LNCaP clone FGC (cell line): Measurements from ENCODE around the gene MUC2.

Experiments used
- DNase-seq: peaks from one replicate; pipeline ENCODE4 v3.0.0-alpha.2; 2011; ENCODE audit warnings: low read depth
- H3K4me3 ChIP-seq: 2 replicates; pipeline ENCODE4 v1.5.1; 2011; ENCODE audit warnings: mild to moderate bottlenecking, low read depth, low read length, control low read depth
- CTCF ChIP-seq: IDR thresholded peaks from 2 replicates; pipeline ENCODE4 v1.5.1; 2012; ENCODE audit warnings: mild to moderate bottlenecking; ENCODE audit not compliant: control insufficient read depth, insufficient read depth; ENCODE audit errors: extremely low read depth

The MUC2 gene

GRCh38 chr11:1116104-1116503 lies 41.4 kb downstream of the MUC2 start:
- TF ChIP-seq CTCF: no peak
- no peak overlapping the region for H3K4me3 ChIP-seq
- no peak for DNase-seq

DNA sequence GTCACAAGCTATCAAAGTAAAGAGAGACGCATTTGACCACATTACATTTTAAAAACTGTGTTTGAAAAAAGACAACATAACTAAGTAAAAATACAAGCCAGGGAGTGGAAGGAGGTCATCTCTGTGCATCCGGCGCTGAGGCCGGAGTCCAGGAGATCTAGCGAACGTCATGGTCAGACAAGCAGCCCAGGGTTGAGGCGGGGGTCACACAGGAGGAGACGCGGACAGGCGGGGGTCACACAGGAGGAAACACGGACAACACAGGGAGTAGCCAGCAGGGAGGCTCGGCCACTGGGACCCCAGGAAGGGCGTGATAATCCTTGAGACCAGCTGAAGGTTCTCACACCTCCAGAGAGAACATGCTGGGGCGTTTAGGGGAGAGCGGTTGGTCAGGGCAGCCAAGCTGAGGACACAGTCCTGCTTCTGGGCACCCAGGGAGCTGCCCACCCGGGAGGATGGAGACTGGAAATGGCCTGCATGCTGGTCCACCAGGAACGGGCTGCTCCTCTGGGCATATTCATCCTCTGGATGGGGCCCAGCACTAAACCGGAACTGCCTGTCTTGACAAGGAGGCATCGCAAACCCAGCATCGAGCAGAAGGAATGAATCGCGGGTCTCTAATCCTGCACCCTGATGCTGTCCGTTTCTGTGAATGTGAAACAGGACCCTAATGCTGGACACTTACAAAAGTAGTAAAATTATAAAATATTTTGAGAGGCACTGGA lies 42.2 kb downstream of the MUC2 start:
- no peak for DNase-seq
- H3K4me3 ChIP-seq: no peak overlapping the region
- no peak for TF ChIP-seq CTCF

DNA sequence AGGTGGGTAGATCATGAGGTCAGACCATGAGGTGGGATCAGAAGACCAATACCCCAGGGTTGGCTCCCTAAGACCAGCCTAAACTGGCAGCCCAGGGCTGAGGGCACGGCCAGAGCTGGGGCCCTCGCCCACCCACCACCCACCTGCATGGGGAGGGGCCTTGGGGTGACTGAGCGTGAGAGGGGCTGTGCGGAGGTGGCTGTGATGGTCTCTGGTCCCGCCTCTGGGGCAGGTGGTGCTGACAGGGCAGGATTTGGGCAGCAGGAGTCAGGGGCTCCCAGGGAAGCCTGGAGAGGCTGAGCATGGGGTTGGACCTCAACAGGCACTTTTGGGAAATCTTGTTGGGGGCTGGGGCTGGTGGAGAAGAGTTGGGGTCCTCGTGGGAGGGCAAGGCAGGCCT lies 43.3 kb downstream of the MUC2 start:
- no peak overlapping the region for H3K4me3 ChIP-seq
- DNase-seq: no peak
- TF ChIP-seq CTCF: no peak

- TF ChIP-seq CTCF: no peak
- H3K4me3 ChIP-seq: no peak overlapping the region
- DNase-seq: no peak
Measured at GRCh38 chr11:1118755-1119603, 44.3 kb downstream of the MUC2 start.

GRCh38 chr11:1119604-1120146 lies 45.0 kb downstream of the MUC2 start:
- no peak for DNase-seq
- TF ChIP-seq CTCF: no peak
- no peak overlapping the region for H3K4me3 ChIP-seq

GRCh38 chr11:1120532-1121330 lies 46.1 kb downstream of the MUC2 start:
- no peak overlapping the region for H3K4me3 ChIP-seq
- no peak for TF ChIP-seq CTCF
- no peak for DNase-seq
